Measurements from ENCODE around the gene CCNE1. TPM values are rescaled to one million over a fixed set of nuclear protein-coding genes. Genes with fewer than 3 reads are reported as not detected.
"Not testable (repeated sequence)": the region's sequence is repeated elsewhere in the genome, so short reads cannot be mapped to it uniquely, and the experiment has no call there.

The CCNE1 gene
- total RNA-seq, 2 experiments from 2014 or later, result 24.8 to 26.3 TPM

- ChIA-PET POLR2A (no interaction called here), CTCF (no interaction called here)
- no peak overlapping the region for H3K4me3 Mint-ChIP-seq
- peaks cover 4% of the 10 kb centered on the region for H3K4me1 Mint-ChIP-seq
- H3K27ac Mint-ChIP-seq, result no peak overlapping the region
- DNase-seq, result no peak
- H3K27me3 Mint-ChIP-seq, result peaks cover 2% of the 10 kb centered on the region
- no peaks in the 10 kb centered on the region for H3K9me3 Mint-ChIP-seq
- H3K36me3 Mint-ChIP-seq (ENCODE audit: low read depth), result no peaks in the 10 kb centered on the region
Observed at GRCh38 chr19:29795461-29796172, 16.2 kb upstream of the CCNE1 start.

GRCh38 chr19:29796173-29796573, 15.6 kb upstream of the CCNE1 start:
- peaks cover 2% of the 10 kb centered on the region for H3K27me3 Mint-ChIP-seq
- ChIA-PET POLR2A (no interaction called here), CTCF (no interaction called here)

GRCh38 chr19:29798774-29799497, 12.9 kb upstream of the CCNE1 start:
- no peaks in the 10 kb centered on the region for H3K9me3 Mint-ChIP-seq
- ChIA-PET CTCF (no interaction called here), POLR2A (no interaction called here)
- no peaks in the 10 kb centered on the region for H3K36me3 Mint-ChIP-seq (ENCODE audit: low read depth)
- H3K4me3 Mint-ChIP-seq, result no peak overlapping the region
- no peak for DNase-seq
- no peak overlapping the region for H3K27ac Mint-ChIP-seq
- H3K4me1 Mint-ChIP-seq, result no peaks in the 10 kb centered on the region
- H3K27me3 Mint-ChIP-seq, result peaks cover 2% of the 10 kb centered on the region

More at GRCh38 chr19:29796173-29796573, 15.6 kb upstream of the CCNE1 start:
- Mint-ChIP-seq H3K4me1 (peaks cover 4% of the 10 kb centered on the region), H3K27ac (no peak overlapping the region), H3K36me3 (ENCODE audit: low read depth) (no peaks in the 10 kb centered on the region), H3K9me3 (no peaks in the 10 kb centered on the region), H3K4me3 (no peak overlapping the region)
- no peak for DNase-seq

- DNase-seq, result no peak
- Mint-ChIP-seq H3K36me3 (ENCODE audit: low read depth) (no peaks in the 10 kb centered on the region), H3K9me3 (no peaks in the 10 kb centered on the region), H3K27ac (no peak overlapping the region), H3K4me3 (no peak overlapping the region), H3K4me1 (peaks cover 10% of the 10 kb centered on the region), H3K27me3 (peaks cover 2% of the 10 kb centered on the region)
- POLR2A ChIA-PET, result no interaction called here
- CTCF ChIA-PET, result no interaction called here
Observed at GRCh38 chr19:29800100-29800825, 11.5 kb upstream of the CCNE1 start.

GRCh38 chr19:29803951-29804350, 7.8 kb upstream of the CCNE1 start:
- POLR2A ChIA-PET; DNase-seq; H3K4me3 Mint-ChIP-seq; H3K36me3 Mint-ChIP-seq (ENCODE audit: low read depth); H3K9me3 Mint-ChIP-seq; H3K27me3 Mint-ChIP-seq; H3K27ac Mint-ChIP-seq: not testable (repeated sequence)
- CTCF ChIA-PET, result interaction anchor here (0.6 kb wide), 1 partner anchor 132 kb away, joined by 4 read pairs; no protein-coding TSS in a partner anchor
- peaks cover 12% of the 10 kb centered on the region for H3K4me1 Mint-ChIP-seq

- DNase-seq, result peak; percentile 22
- ChIA-PET CTCF (no interaction called here), POLR2A (no interaction called here)
- Mint-ChIP-seq H3K9me3 (no peaks in the 10 kb centered on the region), H3K27ac (no peak overlapping the region), H3K4me3 (no peak overlapping the region), H3K36me3 (ENCODE audit: low read depth) (no peaks in the 10 kb centered on the region), H3K4me1 (peaks cover 12% of the 10 kb centered on the region), H3K27me3 (no peaks in the 10 kb centered on the region)
Observed at GRCh38 chr19:29804493-29804892, 7.3 kb upstream of the CCNE1 start.

- Mint-ChIP-seq H3K27ac (no peak overlapping the region), H3K9me3 (no peaks in the 10 kb centered on the region), H3K27me3 (no peaks in the 10 kb centered on the region), H3K4me1 (peaks cover 12% of the 10 kb centered on the region), H3K36me3 (ENCODE audit: low read depth) (no peaks in the 10 kb centered on the region), H3K4me3 (no peak overlapping the region)
- CTCF ChIA-PET, result no interaction called here
- no peak for DNase-seq
- POLR2A ChIA-PET, result no interaction called here
Observed at GRCh38 chr19:29805031-29805965, 6.5 kb upstream of the CCNE1 start.

GRCh38 chr19:29806098-29806866, 5.5 kb upstream of the CCNE1 start:
- H3K4me1 Mint-ChIP-seq, result peaks cover 18% of the 10 kb centered on the region
- no peaks in the 10 kb centered on the region for H3K36me3 Mint-ChIP-seq (ENCODE audit: low read depth)
- no peak for DNase-seq
- H3K27ac Mint-ChIP-seq, result no peak overlapping the region
- H3K4me3 Mint-ChIP-seq, result no peak overlapping the region
- CTCF ChIA-PET, result interaction anchor here (0.7 kb wide), 1 partner anchor 13 kb away, joined by 3 read pairs; no protein-coding TSS in a partner anchor
- H3K27me3 Mint-ChIP-seq, result no peaks in the 10 kb centered on the region
- H3K9me3 Mint-ChIP-seq, result no peaks in the 10 kb centered on the region
- POLR2A ChIA-PET, result no interaction called here

- Mint-ChIP-seq H3K9me3 (no peaks in the 10 kb centered on the region), H3K36me3 (ENCODE audit: low read depth) (no peaks in the 10 kb centered on the region), H3K27ac (no peak overlapping the region), H3K27me3 (no peaks in the 10 kb centered on the region), H3K4me1 (peaks cover 18% of the 10 kb centered on the region), H3K4me3 (no peak overlapping the region)
- POLR2A ChIA-PET, result interaction anchor here (1.0 kb wide), 1 partner anchor 201 kb away, joined by 3 read pairs; the partner anchor contains the start of gene POP4
- CTCF ChIA-PET, result interaction anchor here (0.7 kb wide), 1 partner anchor 12 kb away, joined by 3 read pairs; no protein-coding TSS in a partner anchor
- DNase-seq, result no peak
Observed at GRCh38 chr19:29807178-29807577, 4.6 kb upstream of the CCNE1 start.

- POLR2A ChIA-PET, result interaction anchor here (1.0 kb wide), 1 partner anchor 202 kb away, joined by 3 read pairs; the partner anchor contains the start of gene POP4
- Mint-ChIP-seq H3K4me3 (no peak overlapping the region), H3K4me1 (peaks cover 22% of the 10 kb centered on the region)
Observed at GRCh38 chr19:29807870-29808405, 3.9 kb upstream of the CCNE1 start.

GRCh38 chr19:29809795-29810503, 1.8 kb upstream of the CCNE1 start:
- Mint-ChIP-seq H3K4me3 (peak overlapping the region; percentile 77), H3K4me1 (peaks cover 27% of the 10 kb centered on the region), H3K36me3 (ENCODE audit: low read depth) (peaks cover 19% of the 10 kb centered on the region), H3K9me3 (no peaks in the 10 kb centered on the region), H3K27ac (peak overlapping the region; percentile 7), H3K27me3 (no peaks in the 10 kb centered on the region)
- ChIA-PET POLR2A (interaction anchor here (1.0 kb wide), 1 partner anchor 35 kb away, joined by 4 read pairs; no protein-coding TSS in a partner anchor), CTCF (interaction anchor here (1.0 to 1.4 kb wide), 2 partner anchors 50 to 80 kb away, joined by 3 to 4 read pairs; no protein-coding TSS in a partner anchor)
- DNase-seq, result no peak

More at GRCh38 chr19:29807870-29808405, 3.9 kb upstream of the CCNE1 start:
- H3K27me3 Mint-ChIP-seq, result no peaks in the 10 kb centered on the region
- H3K9me3 Mint-ChIP-seq, result no peaks in the 10 kb centered on the region
- no peak for DNase-seq
- H3K27ac Mint-ChIP-seq, result no peak overlapping the region
- CTCF ChIA-PET, result no interaction called here
- peaks cover 3% of the 10 kb centered on the region for H3K36me3 Mint-ChIP-seq (ENCODE audit: low read depth)

Measured in activated CD4-positive, alpha-beta memory T cell treated with anti-CD3 and anti-CD28 coated beads, Interleukin-2, amount 10 ng/mL, durations not matched to agents 7 days and 5 days (primary cell).